Duodenal mucosa (tissue), 2 donors: ENCODE data around the gene APCDD1.

Experiments
- H3K27ac ChIP-seq: one replicate; pipeline ENCODE4 v1.7.0; 2013; ENCODE audit warnings: low read depth, low read length
- H3K27me3 ChIP-seq, 2 donors: one replicate each; pipeline ENCODE4 v1.7.0; 2013; ENCODE audit warnings: low read length in 2 of 2, control low read depth in 1 of 2; ENCODE audit not compliant: insufficient read depth in 2 of 2, control insufficient read depth in 1 of 2
- H3K36me3 ChIP-seq, 2 donors: one replicate each; pipeline ENCODE4 v1.7.0; 2013; ENCODE audit warnings: low read length in 2 of 2, control low read depth in 1 of 2; ENCODE audit not compliant: insufficient read depth in 2 of 2, control insufficient read depth in 1 of 2
- H3K4me1 ChIP-seq, 2 donors: one replicate each; pipeline ENCODE4 v1.7.0; 2013; ENCODE audit warnings: low read length in 2 of 2, control low read depth in 1 of 2; ENCODE audit not compliant: insufficient read depth in 2 of 2, control insufficient read depth in 1 of 2
- H3K4me3 ChIP-seq, 2 donors: one replicate each; pipeline ENCODE4 v1.7.0; 2013; ENCODE audit warnings: low read length in 2 of 2, low read depth in 1 of 2
- H3K9ac ChIP-seq, 2 donors: one replicate each; pipeline ENCODE4 v1.7.0; 2013; ENCODE audit warnings: low read length in 2 of 2, low read depth in 1 of 2
- H3K9me3 ChIP-seq, 2 donors: one replicate each; pipeline ENCODE4 v1.7.0; 2013; ENCODE audit warnings: low read length in 2 of 2, control low read depth in 1 of 2; ENCODE audit not compliant: control insufficient read depth in 1 of 2

APCDD1 gene

GRCh38 chr18:10431680-10432079 lies 22.8 kb upstream of the APCDD1 start:
- H3K27me3 ChIP-seq = no peaks in the 10 kb centered on the region
- H3K36me3 ChIP-seq = no peaks in the 10 kb centered on the region
- H3K27ac ChIP-seq = no peak overlapping the region
- H3K4me1 ChIP-seq = no peaks in the 10 kb centered on the region
- H3K4me3 ChIP-seq = no peak overlapping the region
- H3K9ac ChIP-seq = no peak overlapping the region
- no peaks in the 10 kb centered on the region for H3K9me3 ChIP-seq

- Histone ChIP-seq H3K9ac (no peak overlapping the region), H3K36me3 (no peaks in the 10 kb centered on the region), H3K4me1 (no peaks in the 10 kb centered on the region), H3K27ac (no peak overlapping the region), H3K4me3 (no peak overlapping the region), H3K27me3 (no peaks in the 10 kb centered on the region), H3K9me3 (no peaks in the 10 kb centered on the region)
Observed at GRCh38 chr18:10432781-10433180, 21.7 kb upstream of the APCDD1 start.

- no peak overlapping the region for H3K4me3 ChIP-seq
Observed at GRCh38 chr18:10436160-10436559, 18.3 kb upstream of the APCDD1 start.

DNA sequence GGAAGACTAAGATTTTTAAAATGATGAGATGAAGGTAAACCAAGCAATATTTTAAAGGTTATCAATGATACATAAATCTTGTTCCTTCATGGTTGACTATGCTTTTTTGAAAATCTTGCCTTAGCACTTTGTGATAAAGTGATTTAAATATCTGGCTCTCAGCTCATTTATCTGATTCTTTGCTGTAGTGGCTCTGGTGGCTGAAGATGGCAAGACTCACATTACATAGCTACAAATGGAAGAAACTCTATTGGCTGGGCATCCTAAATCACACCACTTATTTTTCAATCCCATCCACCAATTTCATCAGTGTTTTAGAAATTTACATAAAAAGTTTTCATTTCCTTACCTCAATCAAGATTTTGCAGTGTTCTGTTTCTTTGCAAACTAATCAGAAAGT lies 16.6 kb upstream of the APCDD1 start:
- no peak overlapping the region for H3K27ac ChIP-seq
- H3K4me3 ChIP-seq = no peak overlapping the region
- no peaks in the 10 kb centered on the region for H3K9me3 ChIP-seq
- H3K36me3 ChIP-seq = no peaks in the 10 kb centered on the region
- no peak overlapping the region for H3K9ac ChIP-seq
- H3K27me3 ChIP-seq = no peaks in the 10 kb centered on the region
- no peaks in the 10 kb centered on the region for H3K4me1 ChIP-seq

More at GRCh38 chr18:10436160-10436559, 18.3 kb upstream of the APCDD1 start:
- Histone ChIP-seq H3K9me3 (no peaks in the 10 kb centered on the region), H3K27ac (no peak overlapping the region), H3K27me3 (no peaks in the 10 kb centered on the region), H3K4me1 (no peaks in the 10 kb centered on the region), H3K36me3 (no peaks in the 10 kb centered on the region), H3K9ac (no peak overlapping the region)

DNA sequence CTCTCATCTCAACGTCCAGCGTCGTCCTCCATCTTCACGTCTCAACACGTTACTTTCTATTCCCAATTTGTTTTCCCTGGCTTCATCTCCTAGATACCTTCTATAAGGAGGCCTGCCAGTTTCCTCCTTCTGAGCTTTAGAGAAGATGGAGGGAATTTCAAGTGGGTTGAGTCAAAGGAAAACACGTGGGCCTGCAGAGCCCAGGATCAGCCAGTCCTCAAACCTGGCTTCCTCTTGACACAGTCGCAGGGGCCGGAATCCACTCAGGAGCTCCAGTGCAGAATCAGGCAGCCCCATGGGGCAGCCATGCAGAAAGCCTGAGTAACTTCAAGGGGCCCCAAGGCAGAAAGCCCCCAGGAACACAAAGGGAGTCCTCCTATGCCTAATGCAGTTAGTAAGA lies 14.5 kb upstream of the APCDD1 start:
- Histone ChIP-seq H3K27ac (no peak overlapping the region), H3K36me3 (no peaks in the 10 kb centered on the region), H3K4me1 (no peaks in the 10 kb centered on the region), H3K9me3 (no peaks in the 10 kb centered on the region), H3K9ac (no peak overlapping the region), H3K4me3 (no peak overlapping the region), H3K27me3 (no peaks in the 10 kb centered on the region)

DNA sequence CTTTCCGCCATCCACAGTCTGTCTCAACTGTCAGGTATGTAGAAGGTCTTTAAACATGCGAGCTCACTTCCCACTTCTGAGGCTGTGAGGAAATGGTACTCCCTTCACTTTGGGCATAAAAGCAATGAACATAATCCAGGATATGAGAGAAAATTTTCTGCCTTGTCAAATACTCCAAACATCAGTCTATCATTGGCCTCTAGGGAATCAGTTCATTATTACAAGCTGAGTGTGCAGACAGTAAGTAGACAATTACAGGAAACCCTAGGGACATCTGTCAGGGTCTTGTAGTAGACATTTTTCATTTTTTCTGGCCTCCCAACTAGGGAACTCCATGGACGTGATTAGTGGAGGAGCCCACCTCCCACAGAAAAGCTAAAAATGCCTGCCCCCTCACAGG lies 13.6 kb upstream of the APCDD1 start:
- Histone ChIP-seq H3K27me3 (no peaks in the 10 kb centered on the region), H3K4me1 (no peaks in the 10 kb centered on the region), H3K9ac (no peak overlapping the region), H3K4me3 (no peak overlapping the region), H3K36me3 (no peaks in the 10 kb centered on the region), H3K27ac (no peak overlapping the region), H3K9me3 (no peaks in the 10 kb centered on the region)

DNA sequence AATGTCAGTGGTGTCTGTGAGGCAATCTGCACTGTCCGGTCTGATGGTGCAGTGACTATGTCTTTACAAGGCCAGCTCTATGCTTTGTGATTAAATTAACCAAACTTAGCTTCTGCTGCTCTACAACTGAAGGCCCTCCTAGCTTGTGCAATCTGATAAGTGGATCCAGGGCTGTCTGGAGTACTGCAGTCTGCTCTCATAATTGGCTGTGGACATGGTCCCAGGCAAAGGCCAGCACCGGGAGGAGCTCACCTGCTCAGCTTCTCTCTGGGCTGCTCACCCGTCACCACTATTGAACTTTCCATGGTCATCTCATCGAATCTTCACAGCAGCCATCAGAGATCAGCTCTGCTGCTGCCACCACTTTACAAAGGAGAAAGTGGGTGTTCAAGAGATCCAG lies 13.0 kb upstream of the APCDD1 start:
- H3K36me3 ChIP-seq = no peaks in the 10 kb centered on the region
- H3K9ac ChIP-seq = no peak overlapping the region
- no peaks in the 10 kb centered on the region for H3K9me3 ChIP-seq
- H3K4me1 ChIP-seq = no peaks in the 10 kb centered on the region
- H3K27ac ChIP-seq = no peak overlapping the region
- no peaks in the 10 kb centered on the region for H3K27me3 ChIP-seq
- no peak overlapping the region for H3K4me3 ChIP-seq

- H3K27me3 ChIP-seq = no peaks in the 10 kb centered on the region
- no peaks in the 10 kb centered on the region for H3K4me1 ChIP-seq
- no peak overlapping the region for H3K9ac ChIP-seq
- no peaks in the 10 kb centered on the region for H3K36me3 ChIP-seq
- H3K27ac ChIP-seq = no peak overlapping the region
- no peaks in the 10 kb centered on the region for H3K9me3 ChIP-seq
- H3K4me3 ChIP-seq = no peak overlapping the region
Observed at GRCh38 chr18:10442551-10442971, 11.9 kb upstream of the APCDD1 start.

DNA sequence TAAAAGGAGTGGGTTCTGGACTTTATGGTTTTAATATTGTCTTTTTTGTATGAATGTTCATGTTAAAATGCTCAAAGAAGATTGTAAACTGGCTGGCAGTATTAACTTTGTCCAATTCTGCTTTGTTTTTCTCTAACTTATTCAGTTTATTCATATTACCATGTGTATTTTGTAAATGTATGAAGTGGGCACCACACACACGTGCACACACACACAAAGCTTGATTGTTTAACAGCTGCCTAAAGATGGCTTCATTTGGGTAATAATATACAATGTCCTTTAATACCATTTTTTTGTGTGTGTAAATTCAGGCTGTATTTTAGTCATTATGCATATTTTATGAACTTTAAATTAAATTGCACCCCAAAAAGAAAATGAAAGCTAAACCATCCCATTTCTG lies 11.4 kb upstream of the APCDD1 start:
- H3K9me3 ChIP-seq = no peaks in the 10 kb centered on the region
- no peak overlapping the region for H3K9ac ChIP-seq
- no peak overlapping the region for H3K4me3 ChIP-seq
- H3K36me3 ChIP-seq = no peaks in the 10 kb centered on the region
- no peaks in the 10 kb centered on the region for H3K4me1 ChIP-seq
- H3K27me3 ChIP-seq = no peaks in the 10 kb centered on the region
- H3K27ac ChIP-seq = no peak overlapping the region

GRCh38 chr18:10444314-10445006 lies 10.0 kb upstream of the APCDD1 start:
- Histone ChIP-seq H3K27me3 (no peaks in the 10 kb centered on the region), H3K36me3 (no peaks in the 10 kb centered on the region), H3K9ac (no peak overlapping the region), H3K27ac (no peak overlapping the region), H3K4me1 (no peaks in the 10 kb centered on the region), H3K4me3 (no peak overlapping the region), H3K9me3 (no peaks in the 10 kb centered on the region)

GRCh38 chr18:10449396-10449795 lies 5.0 kb upstream of the APCDD1 start:
- H3K9ac ChIP-seq = no peak overlapping the region
- H3K4me1 ChIP-seq = no peaks in the 10 kb centered on the region
- no peak overlapping the region for H3K27ac ChIP-seq
- no peak overlapping the region for H3K4me3 ChIP-seq
- no peaks in the 10 kb centered on the region for H3K9me3 ChIP-seq
- no peaks in the 10 kb centered on the region for H3K36me3 ChIP-seq
- H3K27me3 ChIP-seq = peaks cover 7 to 10% of the 10 kb centered on the region in 2 donors
